ENCODE measurements around the gene DHPS.
"Not testable (repeated sequence)": the region's sequence is repeated elsewhere in the genome, so short reads cannot be mapped to it uniquely, and the experiment has no call there.

The DHPS gene

GRCh38 chr19:12670159-12670928 lies 11.3 kb downstream of the DHPS start:
- DNase-seq = no peak

- peak; percentile 39 to 87 (median 80) for DNase-seq
Measured at GRCh38 chr19:12669270-12670158, 12.2 kb downstream of the DHPS start.

GRCh38 chr19:12668932-12669269 lies 12.8 kb downstream of the DHPS start:
- DNase-seq = peak in 2 of 14 donors; percentile 54 to 79

- DNase-seq = no peak
Measured at GRCh38 chr19:12668346-12668745, 13.3 kb downstream of the DHPS start.

GRCh38 chr19:12667731-12668302 lies 13.9 kb downstream of the DHPS start:
- no peak for DNase-seq

- peak in 13 of 14 donors; percentile 10 to 83 (median 42) for DNase-seq
Measured at GRCh38 chr19:12666265-12667048, 15.2 kb downstream of the DHPS start, which contains the start of the genes MAN2B1 and WDR83. TSS of gene MAN2B1 (minus strand) at chr19:12666742. CDS start at chr19:12666701, 41 bp downstream. TSS of gene WDR83 (plus strand) at chr19:12666807. CDS start at chr19:12669791, 2,984 bp downstream.

- DNase-seq = no peak
Measured at GRCh38 chr19:12665671-12666264, 15.9 kb downstream of the DHPS start.

GRCh38 chr19:12665281-12665573 lies 16.5 kb downstream of the DHPS start:
- DNase-seq = peak in 7 of 14 donors; percentile 10 to 45 (median 30)

GRCh38 chr19:12664406-12665280 lies 17.0 kb downstream of the DHPS start:
- no peak for DNase-seq

GRCh38 chr19:12660980-12661379 lies 20.7 kb downstream of the DHPS start:
- peak in 6 of 14 donors; percentile 6 to 71 (median 29) for DNase-seq

GRCh38 chr19:12657966-12658365 lies 23.7 kb downstream of the DHPS start:
- DNase-seq = no peak

- no peak for DNase-seq
Measured at GRCh38 chr19:12656899-12657571, 24.6 kb downstream of the DHPS start.

- no peak for DNase-seq
Measured at GRCh38 chr19:12655546-12655945, 26.1 kb downstream of the DHPS start.

- no peak for DNase-seq
Measured at GRCh38 chr19:12652219-12652618, 29.5 kb downstream of the DHPS start.

- no peak for DNase-seq
Measured at GRCh38 chr19:12649941-12650340, 31.7 kb downstream of the DHPS start.

GRCh38 chr19:12648088-12648487 lies 33.6 kb downstream of the DHPS start:
- peak in 1 of 14 donors; percentile 7 for DNase-seq

GRCh38 chr19:12647490-12648071 lies 34.1 kb downstream of the DHPS start:
- peak in 3 of 14 donors; percentile 5 to 35 (median 16) for DNase-seq

GRCh38 chr19:12647047-12647446 lies 34.6 kb downstream of the DHPS start:
- no peak for DNase-seq

GRCh38 chr19:12646551-12646950 lies 35.1 kb downstream of the DHPS start:
- no peak for DNase-seq

GRCh38 chr19:12643716-12644115 lies 38.0 kb downstream of the DHPS start:
- not testable (repeated sequence) for DNase-seq

Measured in C1 segment of cervical spinal cord (tissue), 14 donors.